Left hindlimb (tissue), 1 donor: ENCODE measurements around the gene CCDC126.
"Not testable (repeated sequence)": the region's sequence is repeated elsewhere in the genome, so short reads cannot be mapped to it uniquely, and the experiment has no call there.

ENCODE experiments used
- DNase-seq: peaks from one replicate; pipeline ENCODE4 v3.0.0-alpha.2; 2018

The CCDC126 gene

GRCh38 chr7:23633417-23633816 lies 36.2 kb downstream of the CCDC126 start:
- DNase-seq, result no peak

- no peak for DNase-seq
These were observed 48.6 kb downstream of the CCDC126 start for GRCh38 chr7:23645822-23646221.

GRCh38 chr7:23653942-23654341 lies 56.8 kb downstream of the CCDC126 start:
- DNase-seq, result no peak

GRCh38 chr7:23654508-23654907 lies 57.3 kb downstream of the CCDC126 start:
- no peak for DNase-seq

GRCh38 chr7:23655433-23655832 lies 58.3 kb downstream of the CCDC126 start:
- DNase-seq, result no peak

DNA sequence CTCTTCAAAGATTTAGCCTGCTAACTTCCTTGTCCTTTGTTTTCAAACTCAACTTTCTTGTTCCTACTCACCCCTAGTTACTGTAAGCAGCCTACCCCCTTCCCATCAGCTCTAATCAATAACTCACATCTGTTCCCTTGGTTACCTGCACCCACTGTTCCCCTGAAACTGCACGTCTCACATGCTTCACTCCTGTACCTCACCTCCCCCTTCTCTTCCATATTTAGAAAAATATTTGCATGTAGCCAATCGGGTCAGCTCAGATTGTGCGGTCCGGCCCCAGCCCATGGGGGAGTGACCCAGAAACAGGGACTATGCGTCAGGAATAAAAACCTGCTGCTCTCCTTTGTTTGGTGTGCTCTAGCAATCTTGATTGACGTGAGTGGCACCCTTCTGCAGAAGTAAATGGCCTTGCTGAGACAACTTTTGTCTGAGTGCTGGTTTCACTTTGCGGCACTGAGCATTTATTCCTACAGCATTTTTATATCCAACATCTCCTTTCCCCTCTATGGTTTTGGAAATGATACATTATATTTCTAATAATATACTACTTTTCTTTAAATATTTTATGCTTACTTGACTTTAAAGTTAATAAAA lies 61.7 kb downstream of the CCDC126 start:
- DNase-seq, result no peak

DNA sequence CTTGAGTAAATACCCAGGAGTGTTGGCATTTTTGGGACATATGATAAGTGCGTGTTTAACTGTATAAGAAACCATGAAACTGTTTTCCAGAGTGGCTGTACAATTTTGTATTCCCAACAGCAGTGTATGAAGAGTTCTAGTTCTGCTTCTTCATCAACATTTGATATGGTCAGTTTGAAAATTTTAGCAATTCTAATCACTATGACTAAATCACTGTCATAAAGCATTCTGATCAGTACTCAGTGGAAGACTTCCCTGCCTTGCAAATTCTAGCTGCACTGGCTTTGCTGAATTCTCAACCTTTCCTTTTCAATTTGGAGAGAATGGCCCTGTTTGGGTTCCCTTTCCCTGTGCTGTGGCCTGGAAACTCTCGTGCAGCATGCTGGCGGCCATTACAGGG lies 64.2 kb downstream of the CCDC126 start:
- DNase-seq, result no peak

DNA sequence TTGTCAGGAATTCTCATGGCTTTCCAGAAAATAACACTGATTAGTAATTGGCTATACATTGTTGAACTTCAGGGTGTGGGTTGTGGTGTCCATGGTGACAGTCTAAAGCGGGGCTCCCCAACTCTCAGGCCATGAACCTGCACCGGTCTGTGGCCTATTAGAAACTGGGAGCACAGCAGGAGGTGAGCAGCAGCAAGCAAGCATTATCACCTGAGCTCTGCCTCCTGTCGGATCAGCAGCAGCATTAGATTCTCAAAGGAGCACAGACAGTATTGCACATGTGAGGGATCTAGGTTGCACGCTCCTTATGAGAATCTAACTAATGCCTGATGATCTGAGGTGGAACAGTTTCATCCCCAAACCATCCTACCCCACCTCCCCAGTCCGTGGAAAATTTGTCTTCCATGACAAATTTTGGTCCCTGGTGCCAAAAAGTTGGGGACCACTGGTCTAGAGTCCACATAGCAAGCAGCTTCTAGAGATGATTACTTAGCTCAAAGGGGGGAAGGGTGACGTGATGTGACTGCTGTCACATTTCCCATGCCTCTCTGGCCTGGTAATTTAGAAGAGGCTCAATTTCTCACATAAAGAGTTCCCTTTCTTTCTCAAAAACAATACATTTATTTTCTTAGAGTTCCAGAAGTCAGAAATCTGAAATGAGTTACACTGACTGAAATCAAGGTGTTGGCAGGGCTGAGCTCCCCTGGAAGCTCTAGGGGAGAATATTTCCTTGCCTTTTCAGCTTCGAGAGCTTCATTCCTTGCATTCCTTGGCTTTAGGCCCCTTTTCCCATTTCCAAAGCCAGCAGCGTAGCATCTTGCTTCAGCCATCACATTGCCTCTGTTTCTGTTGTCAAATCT lies 65.2 kb downstream of the CCDC126 start:
- DNase-seq, result peak; percentile 51

DNA sequence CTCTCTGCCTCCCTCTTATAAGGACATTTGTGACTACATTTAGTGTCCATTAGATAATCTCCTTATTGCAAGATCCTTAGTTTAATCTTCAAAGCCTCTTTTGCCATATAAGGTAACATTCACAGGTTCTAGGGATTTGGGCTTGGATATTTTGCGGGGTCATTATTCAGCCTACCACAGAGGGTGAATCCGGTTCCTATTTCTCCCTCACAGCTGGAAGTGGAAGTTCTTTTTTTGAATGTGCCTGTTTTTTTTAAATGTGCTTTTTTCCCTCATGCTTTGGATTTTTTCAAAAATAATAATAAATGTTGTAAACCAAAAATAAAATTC lies 65.8 kb downstream of the CCDC126 start:
- no peak for DNase-seq

GRCh38 chr7:23664122-23664521 lies 66.9 kb downstream of the CCDC126 start:
- no peak for DNase-seq

- DNase-seq, result no peak
These were observed 74.9 kb downstream of the CCDC126 start for GRCh38 chr7:23672033-23672432.

- DNase-seq, result peak; percentile 90
These were observed 82.8 kb downstream of the CCDC126 start, which contains the start of gene FAM221A for GRCh38 chr7:23679898-23680413. TSS of gene FAM221A (plus strand) at chr7:23680199. CDS start at chr7:23680219, 20 bp downstream.

DNA sequence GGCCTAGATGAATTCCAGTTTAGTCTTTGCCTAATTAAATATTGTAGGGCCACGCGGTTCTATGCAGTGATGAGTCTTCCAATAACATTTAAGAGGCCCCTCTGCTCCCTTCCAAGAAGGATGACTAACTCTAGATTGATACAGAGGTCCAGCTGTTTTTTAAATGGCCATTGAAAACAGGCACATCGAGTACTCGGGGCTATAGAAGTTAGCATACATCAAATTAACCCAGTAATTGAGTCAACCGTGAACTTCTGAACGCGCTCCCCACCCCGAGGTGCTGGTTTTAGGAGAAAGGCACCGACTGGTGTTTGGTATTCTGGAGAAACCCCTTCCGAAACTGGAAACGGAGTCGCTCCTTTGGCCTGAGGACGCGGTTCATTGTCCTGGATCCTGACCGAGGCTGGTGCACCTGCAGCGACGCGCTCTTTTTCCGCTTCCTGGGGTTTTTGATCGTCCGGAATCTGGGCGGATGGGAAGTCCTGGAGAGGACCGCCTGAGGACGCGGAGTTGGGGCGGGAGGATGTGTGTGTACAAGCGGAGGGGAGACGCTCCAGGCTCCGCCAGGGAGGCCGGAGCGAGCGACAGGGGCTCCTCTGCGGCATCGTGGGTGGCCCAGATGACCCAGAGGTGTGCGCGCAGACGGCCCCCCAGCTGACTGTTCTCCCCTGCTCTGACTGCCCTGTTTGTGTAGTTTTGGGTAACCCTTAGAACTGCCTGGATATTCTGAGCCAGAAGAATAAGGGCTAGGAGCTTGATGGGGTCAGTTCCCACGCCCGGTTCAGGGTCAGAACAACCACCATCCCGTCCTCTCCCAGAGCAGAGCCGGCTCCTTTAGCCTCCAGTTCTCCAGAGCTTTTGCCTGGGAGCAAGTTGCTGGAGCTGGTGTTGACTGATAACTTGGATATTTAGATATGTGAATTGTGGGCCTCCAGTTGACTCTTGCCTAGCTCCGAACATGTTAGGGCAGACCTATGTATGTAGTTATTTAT lies 83.5 kb downstream of the CCDC126 start:
- peak; percentile 65 for DNase-seq

DNA sequence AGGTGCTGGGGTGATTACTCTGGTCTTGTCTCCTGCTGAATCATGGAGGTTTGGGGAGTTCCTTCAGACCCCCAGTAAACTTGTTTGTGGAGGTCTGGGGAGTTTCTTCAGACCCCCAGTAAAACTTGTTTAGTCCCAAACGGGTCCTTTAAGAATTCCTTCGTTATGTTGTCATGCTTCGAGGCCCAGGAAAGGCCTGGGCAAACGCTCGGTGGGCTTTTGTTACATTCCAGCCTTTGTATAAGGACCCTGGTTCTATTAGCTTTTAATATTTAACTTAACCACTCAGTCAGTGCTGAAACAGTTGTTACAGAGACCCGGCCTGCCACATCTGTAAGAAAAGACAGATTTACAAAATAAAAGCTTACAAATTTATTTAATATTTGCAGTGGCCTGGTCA lies 86.9 kb downstream of the CCDC126 start:
- not testable (repeated sequence) for DNase-seq

GRCh38 chr7:23685731-23686130 lies 88.5 kb downstream of the CCDC126 start:
- no peak for DNase-seq

GRCh38 chr7:23687011-23687410 lies 89.8 kb downstream of the CCDC126 start:
- no peak for DNase-seq

GRCh38 chr7:23689165-23689564 lies 92.0 kb downstream of the CCDC126 start:
- DNase-seq, result no peak

GRCh38 chr7:23691320-23691719 lies 94.1 kb downstream of the CCDC126 start:
- no peak for DNase-seq

- no peak for DNase-seq
These were observed 96.0 kb downstream of the CCDC126 start for GRCh38 chr7:23693224-23693623.
